Activated effector memory CD4-positive, alpha-beta T cell treated with Interleukin-2 at 50 U/mL for 16 hours (primary cell): ENCODE results near the gene PDSS1.
"Not testable (repeated sequence)": the region's sequence is repeated elsewhere in the genome, so short reads cannot be mapped to it uniquely, and the experiment has no call there.

Source experiments
- DNase-seq: peaks from one replicate; pipeline ENCODE4 v3.0.0-alpha.2; 2020

The PDSS1 gene

DNA sequence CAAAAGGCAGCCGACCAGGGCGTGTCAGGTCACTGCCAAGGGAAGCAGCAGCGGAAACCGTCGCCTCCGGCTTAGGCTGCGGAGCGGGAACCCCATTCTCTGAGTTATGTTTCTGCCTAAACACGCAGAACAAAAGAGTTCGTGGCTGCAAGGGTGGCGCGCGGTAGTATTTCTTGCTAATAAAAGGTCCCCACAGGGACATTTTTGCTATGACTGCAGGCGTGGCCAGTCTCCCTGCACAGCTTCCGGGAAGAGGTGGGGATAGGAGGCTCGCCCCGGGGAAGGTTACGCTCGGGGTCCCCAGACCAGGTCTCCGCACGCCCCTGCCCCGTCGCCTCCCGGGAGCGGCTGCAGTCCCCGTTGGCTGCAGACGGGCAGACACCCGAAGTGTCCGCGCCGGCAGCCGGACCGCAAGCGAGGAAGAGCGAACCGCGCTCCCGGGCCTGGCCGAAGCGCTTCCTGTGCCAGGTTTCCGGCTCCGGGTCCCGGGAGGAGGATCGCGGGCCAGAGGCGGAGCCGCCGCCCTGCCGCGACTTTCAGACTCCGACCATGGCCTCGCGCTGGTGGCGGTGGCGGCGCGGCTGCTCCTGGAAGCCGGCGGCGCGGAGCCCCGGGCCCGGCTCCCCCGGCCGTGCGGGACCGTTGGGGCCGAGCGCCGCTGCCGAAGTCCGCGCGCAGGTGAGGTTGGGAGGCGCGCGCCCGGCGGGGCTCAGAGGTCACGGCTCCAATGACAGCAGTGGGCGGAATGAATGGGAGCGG, at the start of gene PDSS1:
Gene PDSS1 (plus strand): TSS at position 539 of the 759 bp plus-strand sequence. CDS start 11 bp downstream, at position 550.
- DNase-seq = peak; percentile 62

DNA sequence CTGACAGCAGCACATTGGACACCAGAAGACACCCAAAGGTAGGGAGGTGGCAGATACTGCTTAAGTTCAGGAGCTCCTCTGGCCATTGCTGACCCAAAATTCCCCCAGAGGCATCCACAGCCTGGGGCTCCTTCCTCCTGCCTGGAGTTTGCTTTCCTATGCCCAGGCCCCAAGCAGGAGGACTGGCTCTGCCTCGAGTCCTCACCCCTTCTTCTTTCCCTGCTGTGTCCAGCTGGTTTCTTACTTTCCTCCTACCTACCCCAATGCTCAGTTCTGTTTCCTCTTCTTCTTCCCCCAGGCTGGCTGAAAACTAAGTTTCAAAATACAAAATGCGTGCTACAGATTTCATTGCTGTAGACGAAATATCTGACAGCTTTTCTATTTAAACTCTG, 49.3 kb upstream of the PDSS1 start:
- not testable (repeated sequence) for DNase-seq

GRCh38 chr10:26650406-26650805, 47.1 kb upstream of the PDSS1 start:
- DNase-seq = no peak

GRCh38 chr10:26651476-26651875, 46.0 kb upstream of the PDSS1 start:
- not testable (repeated sequence) for DNase-seq

DNA sequence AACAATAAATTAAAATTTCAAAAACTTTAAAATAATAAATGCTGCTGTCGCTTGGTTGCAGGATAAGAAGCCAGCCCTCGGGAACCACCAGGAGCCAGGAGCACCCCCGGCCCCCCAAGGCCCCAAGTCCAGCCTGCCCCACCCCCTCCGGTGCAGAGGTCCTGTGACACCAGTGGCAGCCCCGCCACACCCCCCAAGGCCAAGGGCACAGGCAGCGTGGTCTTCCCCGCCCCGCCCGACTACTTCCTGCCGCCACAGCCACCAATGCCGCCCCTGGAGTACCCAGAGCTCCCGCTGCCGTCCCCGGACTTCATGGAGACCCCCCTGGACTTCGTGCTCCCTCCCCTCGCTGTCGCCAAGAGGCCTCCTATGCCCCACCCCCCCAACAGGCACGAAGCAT, 44.5 kb upstream of the PDSS1 start:
- no peak for DNase-seq

DNA sequence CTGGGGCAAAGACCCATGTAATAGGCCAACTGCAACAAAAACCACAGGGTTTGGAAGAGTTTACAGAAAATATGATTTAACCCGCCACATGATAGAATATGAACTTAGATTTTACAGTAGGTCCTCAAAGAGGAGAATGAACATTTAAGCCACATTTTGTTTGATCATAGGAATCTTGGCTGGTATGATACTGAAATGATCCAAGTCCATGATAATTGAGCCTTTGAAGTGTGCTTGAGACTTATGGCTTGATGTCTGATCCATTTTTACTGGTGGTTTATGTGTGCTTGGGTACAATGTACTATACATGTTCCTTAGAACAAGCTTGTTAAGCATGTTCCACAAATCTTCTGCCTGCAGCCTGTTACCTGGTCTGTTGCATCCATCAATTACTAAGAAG, 41.8 kb upstream of the PDSS1 start:
- DNase-seq = no peak

DNA sequence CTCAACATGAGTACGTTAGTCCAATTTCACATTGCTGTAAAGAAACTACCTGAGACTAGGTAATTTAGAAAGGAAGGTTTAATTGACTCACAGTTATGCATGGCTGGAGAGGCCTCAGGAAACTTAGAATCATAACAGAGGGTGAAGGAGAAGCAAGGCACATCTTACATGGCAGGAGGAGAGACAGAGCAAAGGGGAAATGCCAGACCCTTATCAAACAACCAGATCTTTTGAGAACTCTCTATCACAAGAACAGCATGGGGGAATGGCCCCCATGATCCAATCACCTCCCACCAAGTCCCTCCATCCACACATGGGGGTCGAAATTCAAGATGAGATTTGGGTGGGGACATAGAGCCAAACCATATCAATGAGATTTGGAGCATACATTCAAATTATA, 34.6 kb upstream of the PDSS1 start:
- DNase-seq = no peak

DNA sequence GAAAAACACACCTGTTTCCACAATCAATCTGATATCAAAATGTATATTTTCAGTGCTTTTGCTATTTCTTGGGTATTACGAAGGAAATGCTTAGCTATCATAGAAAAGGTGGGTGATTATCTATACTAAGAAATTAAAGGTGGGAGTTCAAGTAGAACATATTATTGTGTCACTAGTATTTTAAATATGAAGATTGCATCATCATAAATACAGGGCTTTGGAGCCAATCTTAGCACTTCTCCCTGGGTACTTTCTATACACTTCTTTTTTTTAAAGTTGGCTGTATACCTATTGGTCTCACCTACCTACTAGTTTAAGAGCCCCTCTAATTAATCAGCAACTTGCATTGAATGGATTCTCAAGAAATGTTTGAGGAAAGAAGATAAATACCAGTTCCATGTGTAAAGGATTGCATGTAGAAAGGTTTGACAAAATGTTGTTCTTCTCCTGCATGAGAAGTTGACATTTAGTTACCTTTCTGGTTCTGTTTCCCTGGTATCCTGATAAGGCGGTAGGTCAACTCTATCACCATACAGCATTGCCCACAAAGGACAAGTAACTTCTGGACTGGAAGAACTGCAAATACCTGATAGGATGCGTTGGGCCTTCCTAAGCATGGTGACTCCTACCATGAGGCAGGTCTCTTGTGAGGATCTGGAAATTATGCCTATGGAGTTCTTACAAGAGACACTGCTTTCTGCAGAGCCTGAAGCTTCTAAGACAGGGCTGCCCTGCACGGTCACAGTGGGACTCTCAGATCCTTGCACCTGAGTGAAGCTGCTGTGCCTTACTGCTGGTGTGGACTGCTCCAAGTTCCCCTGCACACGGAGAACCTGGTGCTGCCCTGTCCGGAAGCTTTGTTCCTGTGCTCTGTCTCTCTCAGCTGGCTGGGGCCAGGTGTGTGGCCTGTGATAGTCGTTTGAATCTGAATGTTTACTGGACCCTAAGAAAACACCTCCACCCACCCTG, 32.1 kb upstream of the PDSS1 start:
- no peak for DNase-seq

- no peak for DNase-seq
Observed at GRCh38 chr10:26675873-26676257, 21.6 kb upstream of the PDSS1 start.

DNA sequence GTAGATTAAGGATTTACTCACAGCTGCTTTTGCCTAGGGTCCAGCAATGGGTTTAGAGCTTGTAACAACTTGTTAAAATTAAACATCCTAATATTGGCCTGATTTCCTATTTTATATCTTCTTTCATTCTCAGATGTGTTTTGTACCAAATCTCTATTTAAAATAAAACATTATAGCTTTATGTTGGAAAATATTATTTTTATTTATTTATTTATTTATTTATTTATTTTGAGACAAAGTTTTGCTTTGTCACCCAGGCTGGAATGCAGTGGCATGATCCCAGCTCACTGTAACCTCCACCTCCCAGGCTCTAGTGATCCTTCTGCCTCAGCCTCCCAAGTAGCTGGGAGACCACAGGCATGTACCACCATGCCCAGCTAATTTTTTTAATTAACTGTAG, 17.9 kb upstream of the PDSS1 start:
- DNase-seq = no peak

DNA sequence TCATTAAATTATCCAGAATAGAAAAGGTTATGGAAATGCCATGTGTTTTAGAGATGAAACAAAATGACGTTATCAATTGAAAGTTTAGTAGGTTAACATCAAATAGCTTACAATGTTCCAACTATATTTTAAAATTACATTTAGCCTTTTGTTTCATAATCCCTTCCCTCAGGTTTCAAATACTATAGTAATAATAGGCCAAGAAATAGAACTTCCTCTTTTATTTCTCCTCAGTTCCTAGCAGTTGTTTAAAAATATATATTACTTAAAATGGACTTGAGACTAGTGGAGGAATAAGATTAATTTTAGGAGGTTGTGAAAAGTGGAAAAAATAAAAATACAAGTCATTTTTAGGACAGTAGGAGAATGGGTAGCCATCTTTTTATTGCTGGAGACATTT, 16.4 kb upstream of the PDSS1 start:
- DNase-seq = no peak

- DNase-seq = not testable (repeated sequence)
Observed at GRCh38 chr10:26681971-26682370, 15.5 kb upstream of the PDSS1 start.

DNA sequence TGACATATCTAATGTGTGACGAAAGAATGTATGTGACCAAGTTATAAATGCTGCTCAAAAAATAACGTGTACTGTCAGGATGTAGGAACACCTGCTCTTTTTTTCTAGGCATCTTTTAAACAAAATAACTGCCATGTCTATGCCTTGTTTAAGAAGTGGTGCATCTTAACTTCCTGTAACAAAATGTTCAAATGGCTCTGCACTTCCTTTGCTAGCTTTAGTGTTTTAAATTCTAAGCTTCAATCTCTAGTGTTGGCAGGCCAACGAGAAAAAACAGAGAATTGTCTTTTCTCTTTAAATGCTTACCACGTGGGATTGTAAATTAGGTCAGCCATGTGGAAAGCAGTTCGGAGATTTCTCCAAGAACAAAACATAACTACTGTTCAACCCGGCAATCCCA, 14.6 kb upstream of the PDSS1 start:
- no peak for DNase-seq

- DNase-seq = not testable (repeated sequence)
Observed at GRCh38 chr10:26684667-26685264, 12.7 kb upstream of the PDSS1 start.

DNA sequence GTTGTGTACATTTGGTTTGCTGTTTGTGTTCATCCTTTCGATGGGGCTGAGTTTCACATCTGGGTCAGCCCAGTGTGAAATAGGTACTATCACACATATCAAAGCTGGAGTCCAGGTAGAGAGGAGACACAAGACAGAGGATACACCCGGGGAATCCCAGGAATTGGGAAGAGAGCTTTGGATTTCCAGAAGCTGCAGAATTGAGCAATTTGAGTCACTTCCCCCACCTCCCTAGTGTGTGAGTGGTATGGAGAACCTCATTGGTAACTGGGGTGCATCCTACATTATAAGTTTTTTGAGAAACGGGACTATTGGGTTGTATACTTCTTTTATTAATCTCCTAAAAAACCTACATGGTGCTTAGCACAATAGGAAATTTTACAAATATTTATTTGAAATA, 12.1 kb upstream of the PDSS1 start:
- DNase-seq = no peak

DNA sequence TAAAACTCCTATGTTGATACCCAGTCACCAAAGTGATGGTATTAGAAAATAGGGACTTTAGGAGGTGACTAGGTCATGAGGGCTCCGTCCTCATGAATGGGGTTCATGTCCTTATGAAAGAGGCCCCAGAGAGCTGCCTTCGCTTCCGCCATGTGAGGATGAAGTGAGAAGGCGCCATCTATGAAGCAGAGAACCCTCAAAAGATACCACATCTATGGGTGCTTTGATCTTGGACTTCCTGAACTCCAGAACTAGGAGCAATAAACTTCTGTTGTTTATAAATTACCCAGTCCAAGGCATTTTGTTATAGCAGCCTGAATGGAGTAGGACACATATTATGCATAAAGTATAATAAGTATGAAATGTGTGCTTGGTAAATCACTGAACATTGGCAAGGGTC, 8.1 kb upstream of the PDSS1 start:
- no peak for DNase-seq

GRCh38 chr10:26690731-26691475, 6.6 kb upstream of the PDSS1 start:
- DNase-seq = no peak

GRCh38 chr10:26694536-26694935, 3.0 kb upstream of the PDSS1 start:
- not testable (repeated sequence) for DNase-seq

GRCh38 chr10:26696786-26697162, 727 bp upstream of the PDSS1 start:
- no peak for DNase-seq

- DNase-seq = no peak
Observed at GRCh38 chr10:26697922-26698608, 564 bp downstream of the PDSS1 start.

GRCh38 chr10:26698909-26699308, 1.4 kb downstream of the PDSS1 start:
- DNase-seq = no peak

GRCh38 chr10:26699631-26700030, 2.1 kb downstream of the PDSS1 start:
- no peak for DNase-seq
